ENCODE results near the gene RPL13A.

Gene RPL13A

DNA sequence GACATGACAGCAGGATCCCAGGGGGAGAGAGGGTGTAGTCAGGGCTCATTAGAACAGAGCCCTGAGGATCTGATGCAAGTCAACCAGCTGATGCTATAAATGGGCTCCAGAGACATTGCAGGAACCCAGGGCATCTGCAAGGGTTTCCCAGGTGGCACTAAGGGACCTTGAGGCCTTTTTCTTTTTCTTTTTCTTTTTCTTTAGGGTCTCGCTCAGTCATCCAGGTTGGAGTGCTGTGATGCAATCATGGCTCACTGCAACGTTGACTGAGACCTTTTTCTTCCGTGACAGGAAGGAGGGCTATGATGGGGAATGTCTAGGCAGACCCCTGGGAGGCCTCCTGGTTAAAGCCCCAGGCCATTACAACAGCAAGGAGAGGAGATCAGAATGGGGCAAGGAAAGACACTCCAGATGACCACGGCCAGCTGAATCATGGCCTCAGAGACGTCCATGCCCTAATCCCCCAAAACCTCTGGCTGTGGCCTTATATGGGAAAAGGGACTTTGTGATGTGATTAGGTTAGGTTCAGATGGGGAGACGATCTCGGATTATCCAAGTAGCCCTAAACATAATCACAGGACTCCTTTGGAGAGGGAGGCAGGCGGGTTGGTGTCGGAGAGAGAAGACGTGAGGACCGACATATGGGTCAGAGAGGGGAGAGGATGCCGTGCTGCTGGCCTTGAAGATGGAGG lies 20.5 kb downstream of the RPL13A start:
- DNase-seq (ENCODE audit: low spot score), result no peak

DNA sequence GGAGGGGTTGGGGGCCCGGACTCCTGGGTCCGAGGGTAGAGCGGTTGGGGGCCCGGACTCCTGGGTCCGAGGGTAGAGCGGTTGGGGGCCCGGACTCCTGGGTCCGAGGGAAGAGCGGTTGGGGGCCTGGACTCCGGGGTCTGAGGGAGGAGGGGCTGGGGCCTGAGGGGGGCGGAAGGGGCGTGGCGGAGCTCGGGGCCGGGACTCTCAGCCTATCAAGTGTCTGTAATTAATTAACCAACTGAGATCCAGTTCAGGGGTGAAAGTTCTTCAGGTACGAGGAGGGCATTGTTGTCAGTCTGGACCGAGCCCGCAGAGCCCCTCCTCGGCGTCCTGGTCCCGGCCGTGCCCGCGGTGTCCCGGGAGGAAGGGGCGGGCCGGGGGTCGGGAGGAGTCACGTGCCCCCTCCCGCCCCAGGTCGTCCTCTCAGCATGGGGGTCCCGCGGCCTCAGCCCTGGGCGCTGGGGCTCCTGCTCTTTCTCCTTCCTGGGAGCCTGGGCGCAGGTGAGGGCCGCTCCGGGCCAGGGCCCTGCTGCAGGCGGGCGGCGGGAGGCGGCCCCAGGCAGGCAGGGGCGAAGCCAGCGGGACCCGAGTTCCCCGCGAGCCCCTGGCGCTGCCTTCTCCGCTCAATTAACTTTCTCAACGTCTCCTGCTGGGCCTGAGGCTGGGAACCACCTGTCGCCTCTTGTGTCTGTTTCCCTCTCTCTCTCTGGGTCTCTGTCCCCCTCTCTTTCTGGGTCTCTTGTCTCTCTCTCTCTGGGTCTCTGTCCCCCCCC lies 25.8 kb downstream of the RPL13A start:
- DNase-seq (ENCODE audit: low spot score), result peak; percentile 60

DNA sequence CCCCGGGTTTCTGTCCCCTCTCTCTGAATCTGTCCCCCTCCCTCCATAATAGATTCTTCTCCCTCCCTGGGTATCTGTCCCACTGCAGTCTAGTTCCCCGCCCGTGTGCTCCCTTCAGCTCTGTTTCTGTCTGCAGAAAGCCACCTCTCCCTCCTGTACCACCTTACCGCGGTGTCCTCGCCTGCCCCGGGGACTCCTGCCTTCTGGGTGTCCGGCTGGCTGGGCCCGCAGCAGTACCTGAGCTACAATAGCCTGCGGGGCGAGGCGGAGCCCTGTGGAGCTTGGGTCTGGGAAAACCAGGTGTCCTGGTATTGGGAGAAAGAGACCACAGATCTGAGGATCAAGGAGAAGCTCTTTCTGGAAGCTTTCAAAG lies 26.3 kb downstream of the RPL13A start:
- no peak for DNase-seq (ENCODE audit: low spot score)

DNA sequence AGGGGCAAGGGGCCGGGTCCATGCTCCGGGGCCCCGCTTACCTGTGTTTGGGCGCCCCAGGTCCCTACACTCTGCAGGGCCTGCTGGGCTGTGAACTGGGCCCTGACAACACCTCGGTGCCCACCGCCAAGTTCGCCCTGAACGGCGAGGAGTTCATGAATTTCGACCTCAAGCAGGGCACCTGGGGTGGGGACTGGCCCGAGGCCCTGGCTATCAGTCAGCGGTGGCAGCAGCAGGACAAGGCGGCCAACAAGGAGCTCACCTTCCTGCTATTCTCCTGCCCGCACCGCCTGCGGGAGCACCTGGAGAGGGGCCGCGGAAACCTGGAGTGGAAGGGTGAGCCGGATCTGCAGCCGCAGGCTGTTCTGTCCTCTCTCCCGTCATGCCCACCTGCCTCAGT lies 26.7 kb downstream of the RPL13A start:
- no peak for DNase-seq (ENCODE audit: low spot score)

GRCh38 chr19:49515767-49516166 lies 28.4 kb downstream of the RPL13A start:
- no peak for DNase-seq (ENCODE audit: low spot score)

DNA sequence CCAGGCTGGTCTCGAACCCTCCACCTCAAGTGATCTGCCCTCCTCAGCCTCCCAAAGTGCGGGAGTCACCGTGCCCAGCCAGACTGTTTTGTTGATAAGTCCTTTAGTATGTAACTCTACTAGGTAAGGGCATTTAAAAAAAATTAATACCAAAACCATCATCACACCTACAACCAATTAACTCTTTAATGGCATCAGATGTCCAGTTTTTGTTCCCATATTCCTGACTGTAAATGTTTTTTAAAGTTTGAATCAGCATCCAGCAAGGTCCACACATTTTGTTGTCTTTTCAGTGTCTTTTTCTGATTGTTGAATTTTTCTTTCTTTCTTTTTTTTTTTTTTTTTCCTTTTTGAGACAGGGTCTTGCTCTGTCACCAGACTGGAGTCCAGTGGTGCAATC lies 30.6 kb downstream of the RPL13A start:
- no peak for DNase-seq (ENCODE audit: low spot score)

DNA sequence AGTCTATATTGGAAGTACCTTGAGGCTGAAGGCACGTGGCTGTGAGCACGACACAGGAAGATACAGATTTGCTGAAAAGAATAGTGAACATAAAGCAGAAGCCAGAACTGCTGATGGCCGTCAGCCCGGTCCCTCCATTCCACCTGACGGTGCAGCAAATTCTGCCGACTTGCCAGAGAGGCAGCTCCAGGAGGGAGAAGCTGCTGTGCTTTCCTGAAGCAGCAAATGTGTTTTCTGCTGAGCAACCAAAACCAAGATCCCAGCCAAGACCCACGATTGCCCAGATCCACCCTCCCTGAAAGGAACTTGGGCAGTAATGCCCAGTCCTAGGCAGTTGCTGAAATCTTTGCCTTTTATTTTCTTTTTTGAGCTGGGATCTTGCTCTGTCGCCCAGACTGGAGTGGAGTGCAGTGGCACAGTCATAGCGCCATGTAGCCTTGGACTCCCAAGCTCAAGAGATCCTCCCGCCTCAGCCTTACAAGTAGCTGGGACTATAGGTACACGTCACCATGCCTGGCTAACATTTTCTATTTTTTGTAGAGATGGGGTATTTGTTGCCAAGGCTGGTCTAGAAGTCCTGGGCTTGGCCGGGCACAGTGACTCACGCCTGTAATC lies 33.4 kb downstream of the RPL13A start:
- no peak for DNase-seq (ENCODE audit: low spot score)

DNA sequence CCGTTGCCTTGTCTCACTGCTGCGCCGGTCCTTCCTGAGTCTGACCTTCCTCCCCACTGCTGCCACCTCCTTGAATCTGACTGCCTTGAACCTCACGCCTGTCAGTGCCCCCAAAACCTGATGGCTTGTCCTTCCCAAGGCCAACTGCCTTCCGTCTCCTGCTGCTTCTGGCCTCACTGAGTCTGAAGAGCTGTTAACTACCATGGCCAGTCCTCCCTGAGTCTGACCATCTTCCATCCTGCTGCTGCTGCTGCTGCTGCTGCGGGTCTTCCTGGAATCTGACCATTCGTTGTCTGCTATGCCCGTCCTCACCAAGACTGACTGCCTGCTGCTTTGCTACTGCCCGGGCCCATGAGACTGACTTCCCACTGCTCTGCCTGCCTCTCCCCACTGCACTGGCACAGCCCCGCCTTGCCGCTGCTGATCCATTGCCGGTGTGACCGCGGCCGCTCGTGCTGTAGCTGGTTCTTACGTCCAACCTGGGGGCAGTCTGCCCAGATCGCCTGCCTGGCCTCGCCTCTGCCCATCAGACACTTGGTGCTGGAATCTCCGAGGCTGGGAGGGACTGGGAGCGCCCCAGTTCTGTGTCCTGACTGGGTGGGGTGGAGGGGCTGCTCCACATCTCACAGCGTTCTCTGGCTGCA lies 37.5 kb downstream of the RPL13A start:
- DNase-seq (ENCODE audit: low spot score), result no peak

DNA sequence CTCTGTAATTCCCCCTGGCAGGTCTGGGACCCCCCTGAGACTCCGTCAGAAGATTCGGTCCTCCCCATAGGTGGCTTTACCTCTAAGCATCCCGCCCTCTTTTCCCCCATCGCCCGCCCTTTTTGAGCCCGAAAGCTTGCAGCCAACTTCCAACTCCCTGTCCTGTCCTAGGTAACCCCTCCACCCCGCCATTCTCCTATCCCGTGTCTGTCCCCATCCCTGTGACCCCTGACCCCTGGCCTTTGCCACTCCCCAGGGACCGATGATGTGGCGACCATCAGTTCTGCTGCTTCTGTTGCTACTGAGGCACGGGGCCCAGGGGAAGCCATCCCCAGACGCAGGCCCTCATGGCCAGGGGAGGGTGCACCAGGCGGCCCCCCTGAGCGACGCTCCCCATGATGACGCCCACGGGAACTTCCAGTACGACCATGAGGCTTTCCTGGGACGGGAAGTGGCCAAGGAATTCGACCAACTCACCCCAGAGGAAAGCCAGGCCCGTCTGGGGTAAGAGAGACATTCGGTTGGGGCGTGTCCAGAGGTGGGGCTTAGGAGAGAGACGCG lies 40.9 kb downstream of the RPL13A start:
- peak; percentile 70 for DNase-seq (ENCODE audit: low spot score)

DNA sequence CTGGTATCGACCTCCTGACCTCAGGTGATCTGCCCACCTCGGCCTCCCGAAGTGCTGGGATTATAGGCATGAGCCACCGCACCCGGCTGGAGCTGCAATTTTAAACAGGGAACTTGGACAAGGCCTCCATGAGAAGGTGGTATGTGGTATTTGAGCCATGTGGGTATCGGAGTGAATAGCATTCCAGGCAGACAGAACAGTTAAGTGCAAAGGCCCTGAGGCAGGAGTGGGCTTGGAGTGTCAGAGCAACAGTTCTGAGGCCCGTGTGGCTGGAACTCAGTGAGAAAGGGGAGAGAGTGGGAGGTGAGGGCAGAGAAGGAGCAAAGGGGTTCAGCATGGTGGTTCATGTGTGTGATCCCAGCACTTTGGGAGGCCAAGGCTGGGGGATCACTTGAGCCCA lies 43.3 kb downstream of the RPL13A start:
- no peak for DNase-seq (ENCODE audit: low spot score)

GRCh38 chr19:49533551-49534488 lies 46.4 kb downstream of the RPL13A start:
- DNase-seq (ENCODE audit: low spot score), result peak; percentile 63

DNA sequence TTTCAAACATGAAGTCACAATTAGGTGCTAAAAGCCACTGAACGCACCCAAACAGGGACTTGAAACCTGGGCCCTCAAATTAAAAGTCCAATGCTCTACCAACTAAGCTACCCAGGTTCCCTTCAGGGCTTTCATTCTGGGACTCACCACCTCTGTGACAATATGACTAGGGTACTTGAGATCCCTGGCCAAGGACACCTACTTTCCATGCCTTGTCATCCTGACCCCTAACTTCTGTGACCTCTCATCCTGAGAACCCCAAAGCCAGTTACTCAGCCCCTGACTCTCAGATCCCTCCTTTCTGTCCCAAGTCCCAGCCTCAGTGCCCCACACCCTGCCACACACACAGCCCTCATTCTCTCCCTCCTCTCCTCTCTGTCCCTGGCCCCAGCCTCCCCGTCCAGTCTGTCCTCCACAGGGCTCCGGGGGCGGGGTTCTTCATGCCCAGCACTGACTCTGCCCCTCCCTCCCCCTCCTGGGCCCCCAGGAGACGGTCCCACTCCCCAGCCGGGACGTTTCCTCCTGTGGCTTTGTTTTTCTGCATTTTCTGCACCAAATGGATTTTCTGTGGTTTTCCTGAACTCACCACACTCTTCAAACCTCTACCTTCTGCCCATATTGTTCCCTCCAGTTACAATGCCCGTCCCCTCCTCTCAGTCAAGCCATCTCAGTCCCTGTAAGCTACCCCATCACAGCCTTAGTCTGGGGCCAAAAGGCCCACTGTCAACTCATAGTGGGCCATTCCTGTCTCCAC lies 47.4 kb downstream of the RPL13A start:
- DNase-seq (ENCODE audit: low spot score), result no peak

DNA sequence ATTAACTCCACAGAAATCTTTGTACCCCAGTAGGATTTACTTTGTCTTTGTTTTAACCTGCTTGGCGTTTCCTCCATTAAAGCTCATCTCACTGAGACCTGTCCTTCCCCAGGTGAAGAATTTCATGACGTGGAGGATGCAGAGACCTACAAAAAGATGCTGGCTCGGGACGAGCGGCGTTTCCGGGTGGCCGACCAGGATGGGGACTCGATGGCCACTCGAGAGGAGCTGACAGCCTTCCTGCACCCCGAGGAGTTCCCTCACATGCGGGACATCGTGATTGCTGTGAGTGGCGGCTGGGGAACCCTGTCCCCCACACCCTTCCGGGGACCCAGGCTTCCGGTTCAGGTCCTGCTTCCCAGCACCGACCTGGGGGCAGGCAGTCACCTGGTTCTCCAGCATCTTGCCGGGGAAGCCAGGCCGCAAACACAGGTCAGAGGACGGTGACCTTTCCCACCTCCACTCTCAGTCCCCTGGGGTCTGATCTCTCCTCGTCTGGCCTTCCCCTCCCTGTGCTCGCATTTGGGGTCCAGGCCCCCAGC lies 49.6 kb downstream of the RPL13A start:
- no peak for DNase-seq (ENCODE audit: low spot score)

DNA sequence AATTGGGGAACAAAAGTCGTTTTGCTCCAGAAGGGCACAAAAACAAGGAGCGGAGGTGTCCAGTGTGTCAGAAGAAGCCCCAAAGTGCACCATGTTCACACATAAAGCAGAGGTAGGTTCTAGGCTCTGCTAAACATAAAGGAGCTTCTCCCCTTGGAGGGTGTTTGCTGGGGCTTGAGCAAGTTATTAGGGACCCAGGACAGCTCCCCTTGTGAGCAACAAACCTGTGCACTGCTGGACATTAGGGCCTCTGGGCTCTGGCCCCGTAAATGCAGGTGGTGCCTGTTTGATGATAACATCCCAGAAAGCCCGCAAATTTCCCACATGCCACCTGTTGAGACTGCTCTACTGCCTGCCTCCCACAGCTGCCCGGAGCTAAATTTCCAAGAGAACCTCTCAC lies 51.2 kb downstream of the RPL13A start:
- DNase-seq (ENCODE audit: low spot score), result no peak

DNA sequence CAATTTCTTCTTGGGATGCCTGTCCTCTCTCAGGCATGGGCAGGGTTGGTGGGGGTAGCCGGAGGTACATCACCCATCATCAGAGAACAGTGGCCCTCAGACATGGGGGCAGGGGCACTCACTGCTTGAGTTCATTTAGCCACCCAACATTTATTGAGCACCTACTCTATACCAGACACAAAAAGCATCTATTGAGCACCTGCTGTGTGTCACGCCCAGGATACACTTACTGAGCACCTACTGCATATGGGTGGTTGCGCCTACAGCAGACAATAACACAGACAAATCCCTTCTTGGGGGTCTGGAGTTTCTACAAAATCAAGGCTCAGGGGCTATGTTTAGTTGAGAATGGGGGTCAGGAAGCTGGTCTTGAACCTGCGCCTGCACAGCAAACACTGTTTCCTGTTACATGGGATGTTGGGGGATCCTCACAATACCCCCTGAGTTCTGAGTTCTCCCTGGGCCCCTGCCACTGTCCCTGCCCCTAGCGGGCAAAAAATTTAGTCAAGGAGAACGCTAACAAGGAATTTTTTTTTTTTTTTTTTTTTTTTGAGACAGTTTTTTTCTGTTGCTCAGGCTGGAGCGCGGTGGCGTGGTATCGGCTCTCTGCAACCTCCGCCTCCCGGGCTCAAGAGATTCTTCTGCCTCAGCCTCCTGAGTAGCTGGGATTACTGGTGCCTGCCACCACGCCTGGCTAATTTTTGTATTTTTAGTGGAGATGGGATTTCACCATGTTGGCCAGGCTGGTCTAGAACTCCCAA lies 52.0 kb downstream of the RPL13A start:
- no peak for DNase-seq (ENCODE audit: low spot score)
